T-cell (primary cell): ENCODE measurements around the gene GRK6. TPM values are rescaled to one million over a fixed set of nuclear protein-coding genes. Genes with fewer than 3 reads are reported as not detected.
A peak's percentile ranks its signal among the peaks of the same experiment; 100 is the strongest.

ENCODE experiments used
- ATAC-seq, 4 experiments: fragments of 200-7000 bp in 3 of 4; fragments of 150-1000 bp in 1 of 4; cut with Tn5 transposase; replicated peaks in 1 of 4; 1 replicate in 3 of 4; 2 replicates in 1 of 4; pipeline ENCODE4 v1.10.0; 2021; ENCODE audit warnings: moderate library complexity in 3 of 4, mild to moderate bottlenecking in 2 of 4, moderate number of reproducible peaks in 1 of 4
- CTCF ChIA-PET, 2 donors: fragments of 300-600 bp; sonication (Branson Sonifier 250); formaldehyde crosslinking; loops; one replicate each; lab custom pipeline; 2022; ENCODE audit warnings: antibody characterized with exemption in 2 of 2; lab: Charles Lee
- POLR2A ChIA-PET, 2 donors: fragments of 300-600 bp; sonication (Branson Sonifier 250); formaldehyde crosslinking; loops; one replicate each; lab custom pipeline; 2022; ENCODE audit warnings: antibody characterized with exemption in 2 of 2; lab: Charles Lee
- DNase-seq, 35 experiments: peaks; one replicate each; pipeline versions ENCODE4 v3.0.0 to v3.0.0-alpha.2; 2013 to 2023
- H3K27ac ChIP-seq: one replicate; pipeline ENCODE4 v1.5.1; 2013; ENCODE audit warnings: low read length
- H3K27me3 ChIP-seq, 2 experiments: replicated peaks in 1 of 2; 1 replicate in 1 of 2; 2 replicates in 1 of 2; pipeline versions ENCODE4 v1.6.1 to v1.7.0; 2013; ENCODE audit warnings: low read length in 1 of 2, mixed read lengths in 1 of 2; ENCODE audit not compliant: control insufficient read depth in 2 of 2, insufficient read depth in 2 of 2; ENCODE audit errors: extremely low read depth in 1 of 2
- H3K36me3 ChIP-seq, 2 donors: 1 replicate in 1 of 2; 2 replicates in 1 of 2; pipeline versions ENCODE4 v1.6.1 to v1.7.0; 2013; ENCODE audit warnings: low read length in 1 of 2; ENCODE audit not compliant: control insufficient read depth in 2 of 2, insufficient read depth in 1 of 2; ENCODE audit errors: extremely low read depth in 1 of 2
- H3K4me1 ChIP-seq, 2 experiments: 1 replicate in 1 of 2; 2 replicates in 1 of 2; pipeline versions ENCODE4 v1.6.1 to v1.7.0; 2013; ENCODE audit warnings: low read length in 2 of 2, mixed read lengths in 1 of 2; ENCODE audit not compliant: insufficient read depth in 2 of 2, control insufficient read depth in 1 of 2; ENCODE audit errors: extremely low read depth in 1 of 2
- H3K4me3 ChIP-seq, 2 donors: 1 replicate in 1 of 2; 2 replicates in 1 of 2; pipeline versions ENCODE4 v1.5.1 to v1.7.0; 2013; ENCODE audit warnings: mild to moderate bottlenecking in 2 of 2, low read length in 1 of 2, moderate library complexity in 1 of 2; ENCODE audit not compliant: control insufficient read depth in 1 of 2; ENCODE audit errors: extremely low read depth in 1 of 2
- H3K9me3 ChIP-seq: 2 replicates; pipeline ENCODE4 v1.7.0; 2013
- H3K27ac Mint-ChIP-seq, 2 donors: one replicate each; pipeline ENCODE4 v1.8.0; 2020 to 2021; ENCODE audit warnings: mild to moderate bottlenecking in 2 of 2, mixed read lengths in 2 of 2
- H3K27me3 Mint-ChIP-seq, 2 donors: one replicate each; pipeline ENCODE4 v1.8.0; 2021 to 2022; ENCODE audit warnings: mixed read lengths in 2 of 2
- H3K36me3 Mint-ChIP-seq: one replicate; pipeline ENCODE4 v1.8.0; 2021; ENCODE audit warnings: mixed read lengths
- H3K4me1 Mint-ChIP-seq, 3 donors: one replicate each; pipeline ENCODE4 v1.8.0; 2020 to 2022; ENCODE audit warnings: mixed read lengths in 3 of 3, mild to moderate bottlenecking in 1 of 3
- H3K4me3 Mint-ChIP-seq, 3 donors: one replicate each; pipeline ENCODE4 v1.8.0; 2020 to 2022; ENCODE audit warnings: mild to moderate bottlenecking in 3 of 3, mixed read lengths in 3 of 3, moderate library complexity in 3 of 3
- H3K9me3 Mint-ChIP-seq, 3 donors: one replicate each; pipeline ENCODE4 v1.8.0; 2020 to 2022; ENCODE audit warnings: mixed read lengths in 3 of 3
- WGBS: methylation state at CpG from one replicate; pipeline ENCODE4 v1.1.5; 2013; ENCODE audit warnings: missing lambda C conversion rate; ENCODE audit not compliant: insufficient coverage; 5-methylcytosine and 5-hydroxymethylcytosine counted together
- total RNA-seq, 35 experiments: library from RNA in 6 of 35; stranded (reverse) in 6 of 35; fragments of 120-200 nt in 1 of 35; gene quantifications; one replicate each; pipeline versions ENCODE4 v1.2.1 to v1.2.4 and lab custom pipeline; 2013 to 2026

Gene GRK6
- total RNA-seq, 5 donors from 2014 or later (not counting 1 experiment from before 2014, with no cell fraction given) = 196 to 226 (median 216) TPM

GRCh38 chr5:177430972-177431316, 4.5 kb downstream of the GRK6 start:
- ChIA-PET CTCF (interaction anchor here (0.6 to 2.2 kb wide), 9 partner anchors 10 to 42 kb away, joined by 3 to 19 read pairs (median 10); no protein-coding TSS in a partner anchor), POLR2A (interaction anchor here (1.0 to 1.5 kb wide), 2 partner anchors 10 to 15 kb away, joined by 3 to 27 read pairs; partner anchors contain the start of gene PRR7 (in 1 of the 2))
- Histone ChIP-seq H3K36me3 (peaks cover 30 to 66% of the 10 kb centered on the region in 2 donors), H3K4me1 (peaks cover 63 to 90% of the 10 kb centered on the region in 2 experiments), H3K4me3 (peak overlapping the region; percentile 29 to 41), H3K9me3 (no peaks in the 10 kb centered on the region), H3K27me3 (no peaks in the 10 kb centered on the region), H3K27ac (peak overlapping the region; percentile 84)
- H3K36me3 Mint-ChIP-seq = peaks cover 16% of the 10 kb centered on the region
- DNase-seq = no peak
- no peak for ATAC-seq
- H3K27ac Mint-ChIP-seq = peak overlapping the region; percentile 95
- peak overlapping the region; percentile 79 to 92 (median 86) for H3K4me3 Mint-ChIP-seq
- H3K9me3 Mint-ChIP-seq = no peaks in the 10 kb centered on the region
- H3K4me1 Mint-ChIP-seq = peaks cover 60 to 86% (median 85%) of the 10 kb centered on the region in 3 donors
- 37% methylated on average over 7 of the region's 7 CpGs for WGBS
- no peaks in the 10 kb centered on the region for H3K27me3 Mint-ChIP-seq

- Histone ChIP-seq H3K4me1 (peaks cover 64 to 95% of the 10 kb centered on the region in 2 experiments), H3K27me3 (no peaks in the 10 kb centered on the region), H3K27ac (peak overlapping the region; percentile 84), H3K9me3 (no peaks in the 10 kb centered on the region), H3K4me3 (peak overlapping the region; percentile 41 to 53), H3K36me3 (peaks cover 30 to 72% of the 10 kb centered on the region in 2 donors)
- ATAC-seq (peak; percentile 29 to 49 (median 47)), DNase-seq (peak in 34 of 35 experiments; percentile 54 to 85 (median 67))
- Mint-ChIP-seq H3K36me3 (peaks cover 17% of the 10 kb centered on the region), H3K4me3 (peak overlapping the region; percentile 79 to 92 (median 86)), H3K9me3 (no peaks in the 10 kb centered on the region), H3K27me3 (no peaks in the 10 kb centered on the region), H3K27ac (peak overlapping the region; percentile 95), H3K4me1 (peaks cover 61 to 84% (median 84%) of the 10 kb centered on the region in 3 donors)
- POLR2A ChIA-PET = interaction anchor here (0.6 to 1.5 kb wide), 4 partner anchors 9 to 66 kb away, joined by 3 to 27 read pairs (median 4); partner anchors contain the start of genes PDLIM7 (in 1 of the 2) and PRR7 (in 1 of the 2)
- CTCF ChIA-PET = interaction anchor here (0.6 to 2.1 kb wide), 9 partner anchors 9 to 42 kb away, joined by 3 to 19 read pairs (median 9); no protein-coding TSS in a partner anchor
- 2% methylated on average over 26 of the region's 29 CpGs for WGBS
Measured at GRCh38 chr5:177431317-177432142, 5.1 kb downstream of the GRK6 start.

GRCh38 chr5:177432143-177432838, 5.8 kb downstream of the GRK6 start:
- 39% methylated on average over 17 of the region's 18 CpGs for WGBS
- Histone ChIP-seq H3K27me3 (no peaks in the 10 kb centered on the region), H3K36me3 (peaks cover 32 to 78% of the 10 kb centered on the region in 2 donors), H3K4me3 (peak overlapping the region; percentile 41 to 53), H3K9me3 (no peaks in the 10 kb centered on the region), H3K27ac (peak overlapping the region; percentile 84), H3K4me1 (peaks cover 69 to 100% of the 10 kb centered on the region in 2 experiments)
- POLR2A ChIA-PET = interaction anchor here in 1 of 2 donors (1.2 to 1.5 kb wide), 2 partner anchors 14 to 23 kb away, joined by 4 to 27 read pairs; partner anchors contain the start of gene PRR7
- H3K9me3 Mint-ChIP-seq = no peaks in the 10 kb centered on the region
- no peak for ATAC-seq
- H3K4me1 Mint-ChIP-seq = peaks cover 68 to 89% (median 86%) of the 10 kb centered on the region in 3 donors
- H3K4me3 Mint-ChIP-seq = peak overlapping the region; percentile 52 to 79 (median 68)
- CTCF ChIA-PET = interaction anchor here in 1 of 2 donors (0.8 to 2.1 kb wide), 7 partner anchors 8 to 43 kb away, joined by 3 to 19 read pairs (median 10); no protein-coding TSS in a partner anchor
- DNase-seq = peak in 1 of 35 experiments; percentile 1
- no peaks in the 10 kb centered on the region for H3K27me3 Mint-ChIP-seq
- peaks cover 22% of the 10 kb centered on the region for H3K36me3 Mint-ChIP-seq
- peak overlapping the region; percentile 95 for H3K27ac Mint-ChIP-seq

GRCh38 chr5:177432839-177433657, 6.6 kb downstream of the GRK6 start:
- peak overlapping the region in 2 of 3 donors; percentile 34 to 79 for H3K4me3 Mint-ChIP-seq
- peak overlapping the region; percentile 83 to 87 for H3K27ac Mint-ChIP-seq
- H3K9me3 ChIP-seq = no peaks in the 10 kb centered on the region
- no peaks in the 10 kb centered on the region for H3K27me3 ChIP-seq
- H3K4me3 ChIP-seq = peak overlapping the region; percentile 41 to 53
- peak overlapping the region; percentile 84 for H3K27ac ChIP-seq
- ATAC-seq (no peak), DNase-seq (peak in 1 of 35 experiments; percentile 1)
- H3K4me1 Mint-ChIP-seq = peaks cover 69 to 89% (median 86%) of the 10 kb centered on the region in 3 donors
- H3K4me1 ChIP-seq = peaks cover 72 to 99% of the 10 kb centered on the region in 2 experiments
- POLR2A ChIA-PET = no interaction called here
- peaks cover 28% of the 10 kb centered on the region for H3K36me3 Mint-ChIP-seq
- 81% methylated on average over 12 of the region's 25 CpGs for WGBS
- H3K36me3 ChIP-seq = peaks cover 32 to 79% of the 10 kb centered on the region in 2 donors
- H3K9me3 Mint-ChIP-seq = no peaks in the 10 kb centered on the region
- H3K27me3 Mint-ChIP-seq = no peaks in the 10 kb centered on the region
- CTCF ChIA-PET = interaction anchor here in 1 of 2 donors (1.7 to 1.9 kb wide), 2 partner anchors 8 to 29 kb away, joined by 6 to 19 read pairs; no protein-coding TSS in a partner anchor

GRCh38 chr5:177433658-177434217, 7.3 kb downstream of the GRK6 start:
- WGBS = 93% methylated on average over 19 of the region's 29 CpGs
- peaks cover 69 to 89% (median 86%) of the 10 kb centered on the region in 3 donors for H3K4me1 Mint-ChIP-seq

More at GRCh38 chr5:177433658-177434217, 7.3 kb downstream of the GRK6 start:
- peak overlapping the region; percentile 83 to 87 for H3K27ac Mint-ChIP-seq
- no peaks in the 10 kb centered on the region for H3K27me3 ChIP-seq
- peak overlapping the region; percentile 84 for H3K27ac ChIP-seq
- H3K36me3 ChIP-seq = peaks cover 32 to 83% of the 10 kb centered on the region in 2 donors
- H3K36me3 Mint-ChIP-seq = peaks cover 33% of the 10 kb centered on the region
- DNase-seq (peak in 1 of 35 experiments; percentile 2), ATAC-seq (no peak)
- no peaks in the 10 kb centered on the region for H3K9me3 Mint-ChIP-seq
- peak overlapping the region in 1 of 2 donors; percentile 44 for H3K4me3 ChIP-seq
- ChIA-PET CTCF (no interaction called here), POLR2A (interaction anchor here in 1 of 2 donors (0.5 kb wide), 1 partner anchor 39 kb away, joined by 9 read pairs; no protein-coding TSS in a partner anchor)
- peaks cover 73 to 99% of the 10 kb centered on the region in 2 experiments for H3K4me1 ChIP-seq
- no peaks in the 10 kb centered on the region for H3K9me3 ChIP-seq
- peak overlapping the region in 2 of 3 donors; percentile 34 to 79 for H3K4me3 Mint-ChIP-seq
- H3K27me3 Mint-ChIP-seq = no peaks in the 10 kb centered on the region
